Skeletal muscle tissue (tissue), 4 donors: ENCODE measurements around the gene IPO7. TPM values are rescaled to one million over a fixed set of nuclear protein-coding genes. Genes with fewer than 3 reads are reported as not detected.

ENCODE experiments used
- H3K27ac ChIP-seq: one replicate; pipeline ENCODE4 v1.7.0; 2013; ENCODE audit warnings: mild to moderate bottlenecking, low read depth, low read length, inconsistent platforms
- H3K27me3 ChIP-seq, 3 donors: one replicate each; pipeline ENCODE4 v1.7.0; 2013; ENCODE audit warnings: low read length in 3 of 3; ENCODE audit not compliant: control insufficient read depth in 3 of 3, insufficient read depth in 3 of 3
- H3K36me3 ChIP-seq, 3 donors: one replicate each; pipeline ENCODE4 v1.7.0; 2013; ENCODE audit warnings: low read length in 3 of 3; ENCODE audit not compliant: control insufficient read depth in 3 of 3, insufficient read depth in 3 of 3
- H3K4me1 ChIP-seq, 3 donors: one replicate each; pipeline ENCODE4 v1.7.0; 2013; ENCODE audit warnings: low read length in 3 of 3, mild to moderate bottlenecking in 3 of 3; ENCODE audit not compliant: control insufficient read depth in 3 of 3, insufficient read depth in 3 of 3
- H3K4me3 ChIP-seq, 3 donors: one replicate each; pipeline ENCODE4 v1.7.0; 2013; ENCODE audit warnings: low read length in 3 of 3
- H3K9ac ChIP-seq, 3 donors: one replicate each; pipeline ENCODE4 v1.7.0; 2013; ENCODE audit warnings: low read length in 3 of 3, mild to moderate bottlenecking in 3 of 3, moderate library complexity in 2 of 3, low read depth in 1 of 3
- H3K9me3 ChIP-seq, 3 donors: one replicate each; pipeline ENCODE4 v1.7.0; 2013; ENCODE audit warnings: low read length in 3 of 3; ENCODE audit not compliant: control insufficient read depth in 3 of 3
- total RNA-seq: library from RNA; depleted of rRNA; stranded (reverse); fragments of >200 nt; gene quantifications from one replicate; pipeline ENCODE4 v1.2.3, GENCODE V29; 2014
- donor health status: Osteomylitis.

The IPO7 gene
- total RNA-seq, 1 donor from 2014 or later, result 107 TPM

GRCh38 chr11:9363954-9364912 lies 20.2 kb upstream of the IPO7 start:
- Histone ChIP-seq H3K9ac (peak overlapping the region; percentile 88 to 94 (median 93)), H3K4me3 (peak overlapping the region; percentile 73 to 81 (median 77))

GRCh38 chr11:9367551-9367950 lies 16.9 kb upstream of the IPO7 start:
- Histone ChIP-seq H3K27ac (no peak overlapping the region), H3K9me3 (no peaks in the 10 kb centered on the region), H3K27me3 (no peaks in the 10 kb centered on the region), H3K36me3 (no peaks in the 10 kb centered on the region), H3K4me3 (no peak overlapping the region), H3K9ac (no peak overlapping the region), H3K4me1 (peaks cover 4 to 7% (median 6%) of the 10 kb centered on the region in 3 donors)

More at GRCh38 chr11:9363954-9364912, 20.2 kb upstream of the IPO7 start:
- Histone ChIP-seq H3K27ac (peak overlapping the region; percentile 100), H3K9me3 (no peaks in the 10 kb centered on the region), H3K4me1 (peaks cover 4 to 7% (median 6%) of the 10 kb centered on the region in 3 donors), H3K27me3 (no peaks in the 10 kb centered on the region), H3K36me3 (no peaks in the 10 kb centered on the region)

GRCh38 chr11:9377036-9377435 lies 7.4 kb upstream of the IPO7 start:
- H3K9me3 ChIP-seq, result no peaks in the 10 kb centered on the region
- H3K4me1 ChIP-seq, result no peaks in the 10 kb centered on the region
- no peak overlapping the region for H3K27ac ChIP-seq
- H3K27me3 ChIP-seq, result no peaks in the 10 kb centered on the region
- no peak overlapping the region for H3K9ac ChIP-seq
- H3K36me3 ChIP-seq, result no peaks in the 10 kb centered on the region
- no peak overlapping the region for H3K4me3 ChIP-seq

DNA sequence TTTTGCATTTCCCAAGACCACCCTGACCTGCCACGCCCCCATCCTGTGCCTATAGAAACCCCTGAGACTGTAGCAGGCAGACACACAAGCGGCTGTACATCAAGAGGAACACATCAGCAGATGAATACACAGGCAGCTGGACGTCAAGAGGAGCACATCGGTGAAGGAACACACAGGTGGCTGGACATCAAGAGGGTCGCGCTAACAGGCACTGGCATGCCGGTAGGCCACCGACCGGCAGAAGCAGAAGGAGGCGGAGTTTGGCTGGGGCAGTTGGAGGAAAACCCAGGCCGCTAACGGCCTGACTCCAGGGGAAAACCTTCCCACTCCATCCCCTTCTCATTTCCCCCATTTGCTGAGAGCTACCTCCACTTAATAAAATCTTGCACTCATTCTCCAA lies 5.4 kb upstream of the IPO7 start:
- Histone ChIP-seq H3K4me1 (peaks cover 0 to under 1% (median 0%) of the 10 kb centered on the region in 3 donors), H3K36me3 (no peaks in the 10 kb centered on the region), H3K9ac (no peak overlapping the region), H3K4me3 (no peak overlapping the region), H3K9me3 (no peaks in the 10 kb centered on the region), H3K27me3 (no peaks in the 10 kb centered on the region), H3K27ac (no peak overlapping the region)

DNA sequence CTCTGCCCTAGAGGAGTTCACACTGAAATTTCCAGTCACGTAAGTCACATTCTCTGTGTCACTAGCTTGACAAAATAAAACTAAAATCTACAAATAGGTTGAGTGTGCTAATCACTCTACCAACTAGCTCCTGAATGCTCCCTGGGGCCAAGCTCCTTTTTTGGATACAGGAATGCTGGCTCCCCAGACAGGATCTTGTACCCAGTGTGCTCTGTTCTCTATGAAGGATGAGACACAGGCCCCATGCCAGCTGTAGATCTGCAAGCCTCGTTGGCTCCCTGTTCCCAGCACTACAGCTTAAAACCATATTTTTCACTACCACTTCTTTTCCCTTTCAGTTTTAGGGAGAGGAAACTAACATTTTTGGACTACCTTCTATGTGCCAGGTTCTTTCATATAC lies 3.7 kb upstream of the IPO7 start:
- H3K9ac ChIP-seq, result peak overlapping the region in 1 of 3 donors; percentile 20
- no peaks in the 10 kb centered on the region for H3K9me3 ChIP-seq
- H3K36me3 ChIP-seq, result no peaks in the 10 kb centered on the region
- H3K27me3 ChIP-seq, result no peaks in the 10 kb centered on the region
- peaks cover 6 to 8% (median 7%) of the 10 kb centered on the region in 3 donors for H3K4me1 ChIP-seq
- no peak overlapping the region for H3K27ac ChIP-seq
- no peak overlapping the region for H3K4me3 ChIP-seq

GRCh38 chr11:9385327-9385899 lies 961 bp downstream of the IPO7 start:
- peaks cover 13 to 17% (median 17%) of the 10 kb centered on the region in 3 donors for H3K4me1 ChIP-seq

DNA sequence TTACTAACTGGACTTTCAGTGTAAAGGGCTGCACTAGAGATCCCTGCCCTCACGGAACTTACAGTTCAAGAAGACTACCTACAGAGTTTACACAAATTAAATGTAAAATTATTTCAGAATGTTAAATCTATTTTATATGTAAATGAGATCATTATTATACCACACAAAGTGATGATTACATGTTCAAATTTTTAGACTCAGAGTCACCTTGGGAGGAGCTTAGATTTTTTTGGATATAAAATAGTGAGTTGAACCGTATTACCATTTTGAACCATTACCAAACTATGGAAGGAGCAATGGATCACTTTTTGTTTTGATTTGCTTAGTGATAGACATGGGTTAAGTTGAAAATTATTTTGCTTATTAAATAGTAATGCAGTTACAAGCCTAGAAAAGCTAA lies 1.6 kb downstream of the IPO7 start:
- Histone ChIP-seq H3K4me1 (peaks cover 13 to 17% (median 17%) of the 10 kb centered on the region in 3 donors), H3K36me3 (no peaks in the 10 kb centered on the region), H3K27ac (no peak overlapping the region), H3K9ac (peak overlapping the region in 2 of 3 donors; percentile 97 to 98), H3K4me3 (peak overlapping the region in 1 of 3 donors; percentile 89), H3K27me3 (no peaks in the 10 kb centered on the region), H3K9me3 (no peaks in the 10 kb centered on the region)

More at GRCh38 chr11:9385327-9385899, 961 bp downstream of the IPO7 start:
- H3K27me3 ChIP-seq, result no peaks in the 10 kb centered on the region
- H3K9me3 ChIP-seq, result no peaks in the 10 kb centered on the region
- H3K9ac ChIP-seq, result peak overlapping the region; percentile 97 to 98 (median 97)
- peak overlapping the region; percentile 98 for H3K27ac ChIP-seq
- H3K4me3 ChIP-seq, result peak overlapping the region; percentile 89 to 96 (median 95)
- H3K36me3 ChIP-seq, result no peaks in the 10 kb centered on the region

DNA sequence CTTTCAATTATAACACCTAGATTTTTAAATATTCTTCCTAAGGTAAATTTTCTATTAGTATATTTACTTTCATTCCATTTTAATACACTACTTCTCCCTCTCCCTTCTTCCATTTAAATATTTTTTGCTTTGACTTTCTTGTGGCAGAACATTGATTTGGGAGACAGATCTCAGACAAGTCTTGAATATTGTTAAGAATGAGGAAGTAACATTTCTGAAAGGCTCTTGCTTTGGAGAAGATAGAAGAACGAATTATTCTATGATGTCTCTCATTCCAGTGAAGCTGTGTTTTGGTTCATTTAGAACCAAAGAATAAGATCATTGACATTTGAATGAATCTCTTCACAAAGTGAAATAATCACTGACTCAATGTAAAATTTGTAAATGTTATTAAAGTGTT lies 2.4 kb downstream of the IPO7 start:
- Histone ChIP-seq H3K27ac (no peak overlapping the region), H3K36me3 (no peaks in the 10 kb centered on the region), H3K4me3 (no peak overlapping the region), H3K9ac (no peak overlapping the region), H3K9me3 (no peaks in the 10 kb centered on the region), H3K27me3 (no peaks in the 10 kb centered on the region), H3K4me1 (peaks cover 13 to 17% (median 17%) of the 10 kb centered on the region in 3 donors)

GRCh38 chr11:9396310-9396709 lies 11.9 kb downstream of the IPO7 start:
- Histone ChIP-seq H3K27ac (no peak overlapping the region), H3K9me3 (no peaks in the 10 kb centered on the region), H3K4me1 (peaks cover 0 to 10% (median 8%) of the 10 kb centered on the region in 3 donors), H3K27me3 (no peaks in the 10 kb centered on the region), H3K36me3 (no peaks in the 10 kb centered on the region), H3K4me3 (no peak overlapping the region), H3K9ac (no peak overlapping the region)

GRCh38 chr11:9396752-9397151 lies 12.3 kb downstream of the IPO7 start:
- H3K36me3 ChIP-seq, result no peaks in the 10 kb centered on the region
- no peak overlapping the region for H3K9ac ChIP-seq
- no peaks in the 10 kb centered on the region for H3K27me3 ChIP-seq
- H3K9me3 ChIP-seq, result no peaks in the 10 kb centered on the region
- peaks cover 0 to 10% (median 8%) of the 10 kb centered on the region in 3 donors for H3K4me1 ChIP-seq
- H3K4me3 ChIP-seq, result no peak overlapping the region
- no peak overlapping the region for H3K27ac ChIP-seq
